ENCODE results near the gene ZNF681.

GRCh38 chr19:23769691-23770468 is 11.2 kb upstream of the ZNF681 start:
- TF ChIP-seq CTCF (IDR thresholded peaks at IDR 0.05; ENCODE audit: low read depth, low read length) (no peak), EZH2phosphoT487 (IDR thresholded peaks at IDR 0.05; ENCODE audit: low read depth) (no peak)

Measured in OCI-LY3 (cell line).